GM12873 (cell line): ENCODE measurements around the gene SUSD6.
A peak's percentile ranks its signal among the peaks of the same experiment; 100 is the strongest.

Experiments used
- TF ChIP-seq, protein P1 (sequence below): IDR thresholded peaks from 2 replicates; pipeline ENCODE4 v1.5.1; 2012; ENCODE audit warnings: low read depth, mild to moderate bottlenecking, moderate library complexity, low read length, control low read depth; ENCODE audit not compliant: insufficient read depth; ENCODE audit errors: missing control alignments

The SUSD6 gene

DNA sequence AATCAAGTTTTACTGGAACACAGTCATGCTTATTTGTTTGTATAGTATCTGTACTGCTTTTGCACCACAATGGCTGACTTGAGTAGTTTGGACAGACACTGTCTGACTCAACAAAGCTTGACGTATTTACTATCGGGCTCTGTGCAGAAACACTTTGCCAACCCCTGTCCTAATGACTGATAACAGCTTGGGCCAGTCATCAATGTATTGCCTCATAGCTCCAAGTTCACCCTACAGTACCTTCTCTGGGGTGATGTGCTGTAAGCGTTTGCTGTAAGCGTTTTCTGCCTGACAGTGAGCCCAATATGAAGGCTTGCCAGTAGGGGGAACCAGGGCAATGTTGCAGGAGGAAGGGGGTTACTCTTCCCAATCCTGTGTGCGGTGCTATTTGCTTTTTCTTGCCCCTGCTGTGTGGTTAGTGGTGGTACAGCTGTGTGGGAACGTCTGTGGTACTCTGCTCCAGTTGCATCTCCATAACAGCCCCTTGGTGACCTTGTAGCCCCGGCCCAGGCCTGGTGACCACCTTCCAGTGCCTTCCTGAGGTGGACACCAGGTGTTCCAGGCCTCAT, 31.3 kb upstream of the SUSD6 start:
- TF ChIP-seq, protein P1, sequence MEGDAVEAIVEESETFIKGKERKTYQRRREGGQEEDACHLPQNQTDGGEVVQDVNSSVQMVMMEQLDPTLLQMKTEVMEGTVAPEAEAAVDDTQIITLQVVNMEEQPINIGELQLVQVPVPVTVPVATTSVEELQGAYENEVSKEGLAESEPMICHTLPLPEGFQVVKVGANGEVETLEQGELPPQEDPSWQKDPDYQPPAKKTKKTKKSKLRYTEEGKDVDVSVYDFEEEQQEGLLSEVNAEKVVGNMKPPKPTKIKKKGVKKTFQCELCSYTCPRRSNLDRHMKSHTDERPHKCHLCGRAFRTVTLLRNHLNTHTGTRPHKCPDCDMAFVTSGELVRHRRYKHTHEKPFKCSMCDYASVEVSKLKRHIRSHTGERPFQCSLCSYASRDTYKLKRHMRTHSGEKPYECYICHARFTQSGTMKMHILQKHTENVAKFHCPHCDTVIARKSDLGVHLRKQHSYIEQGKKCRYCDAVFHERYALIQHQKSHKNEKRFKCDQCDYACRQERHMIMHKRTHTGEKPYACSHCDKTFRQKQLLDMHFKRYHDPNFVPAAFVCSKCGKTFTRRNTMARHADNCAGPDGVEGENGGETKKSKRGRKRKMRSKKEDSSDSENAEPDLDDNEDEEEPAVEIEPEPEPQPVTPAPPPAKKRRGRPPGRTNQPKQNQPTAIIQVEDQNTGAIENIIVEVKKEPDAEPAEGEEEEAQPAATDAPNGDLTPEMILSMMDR = peak; percentile 71

GRCh38 chr14:69581316-69581935, 30.0 kb upstream of the SUSD6 start:
- TF ChIP-seq, protein P1 = no peak

GRCh38 chr14:69582212-69582611, 29.2 kb upstream of the SUSD6 start:
- TF ChIP-seq, protein P1 = no peak

GRCh38 chr14:69582829-69583228, 28.6 kb upstream of the SUSD6 start:
- TF ChIP-seq, protein P1 = no peak

DNA sequence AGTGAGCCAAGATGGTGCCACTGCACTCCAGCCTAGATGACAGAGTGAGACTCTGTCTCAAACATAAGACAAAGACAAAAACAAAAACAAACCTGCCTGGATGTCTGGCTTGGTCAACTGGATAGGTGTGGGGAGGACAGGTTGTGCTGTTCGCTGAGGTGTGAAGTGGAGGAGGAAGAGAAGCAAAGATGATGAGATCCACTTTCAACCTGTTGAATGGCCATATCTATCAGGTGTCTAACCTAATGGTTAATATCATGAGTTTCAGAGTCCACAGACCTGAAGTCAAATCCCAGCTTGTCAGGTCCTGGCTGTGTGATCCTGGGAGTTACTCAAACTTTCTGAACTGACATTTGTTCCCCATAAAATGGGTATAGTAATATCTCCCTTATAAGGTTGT, 27.0 kb upstream of the SUSD6 start:
- TF ChIP-seq, protein P1 = no peak

GRCh38 chr14:69586404-69586803, 25.0 kb upstream of the SUSD6 start:
- TF ChIP-seq, protein P1 = no peak

GRCh38 chr14:69587389-69587788, 24.0 kb upstream of the SUSD6 start:
- TF ChIP-seq, protein P1 = no peak
